BE2C (cell line): ENCODE measurements around the gene SYNGR2. TPM values are rescaled to one million over a fixed set of nuclear protein-coding genes. Genes with fewer than 3 reads are reported as not detected.

Source experiments
- DNase-seq: peaks from one replicate; pipeline ENCODE4 v3.0.0-alpha.2; 2020
- H3K27me3 ChIP-seq: fragments of 250-450 bp; sonication (Bioruptor Pico); 2 replicates; pipeline ENCODE4 v1.5.1; 2020; ENCODE audit warnings: mild to moderate bottlenecking
- H3K36me3 ChIP-seq: fragments of 250-450 bp; sonication (Bioruptor Pico); 2 replicates; pipeline ENCODE4 v1.5.1; 2020; ENCODE audit warnings: mild to moderate bottlenecking
- H3K4me1 ChIP-seq: fragments of 250-450 bp; sonication (Bioruptor Pico); 2 replicates; pipeline ENCODE4 v1.5.1; 2020
- H3K4me3 ChIP-seq: 2 replicates; pipeline ENCODE4 v1.5.1; 2011; ENCODE audit warnings: low read depth, low read length
- H3K9me3 ChIP-seq: fragments of 250-450 bp; sonication (Bioruptor Pico); 2 replicates; pipeline ENCODE4 v1.5.1; 2020
- CTCF ChIP-seq: IDR thresholded peaks from 2 replicates; pipeline ENCODE4 v1.5.1; 2012; ENCODE audit warnings: mild to moderate bottlenecking, low read depth, low read length
- polyA plus RNA-seq: library from polyadenylated mRNA; unstranded; fragments of >200 nt; gene quantifications from one replicate; pipeline ENCODE4 v1.2.1, GENCODE V29; 2012; ENCODE audit warnings: low read depth, missing spikeins; ENCODE audit not compliant: insufficient read length, insufficient read depth

Gene SYNGR2
- 76.9 TPM for polyA plus RNA-seq

GRCh38 chr17:78168242-78168902, at the start of gene SYNGR2:
TSS of gene SYNGR2 (plus strand) at chr17:78168581. CDS start at chr17:78168617, 36 bp downstream.
- peak; percentile 92 for DNase-seq
- Histone ChIP-seq H3K36me3 (no peaks in the 10 kb centered on the region), H3K4me1 (no peaks in the 10 kb centered on the region), H3K9me3 (no peaks in the 10 kb centered on the region), H3K4me3 (peak within 1 kb of the TSS; percentile 57), H3K27me3 (no peaks in the 10 kb centered on the region)
- no peak for TF ChIP-seq CTCF

- TF ChIP-seq CTCF, result no peak
- no peak for DNase-seq
- no peak overlapping the region for H3K4me3 ChIP-seq
- H3K27me3 ChIP-seq, result no peaks in the 10 kb centered on the region
- H3K4me1 ChIP-seq, result peaks cover 3% of the 10 kb centered on the region
- H3K9me3 ChIP-seq, result no peaks in the 10 kb centered on the region
- H3K36me3 ChIP-seq, result no peaks in the 10 kb centered on the region
These were observed 49.6 kb upstream of the SYNGR2 start for GRCh38 chr17:78118801-78119241.

GRCh38 chr17:78120537-78120936, 47.8 kb upstream of the SYNGR2 start:
- Histone ChIP-seq H3K27me3 (no peaks in the 10 kb centered on the region), H3K4me3 (no peak overlapping the region), H3K4me1 (peaks cover 13% of the 10 kb centered on the region), H3K36me3 (no peaks in the 10 kb centered on the region; the same call in 1 of the 2 replicates), H3K9me3 (no peaks in the 10 kb centered on the region)
- no peak for TF ChIP-seq CTCF
- DNase-seq, result no peak

- TF ChIP-seq CTCF, result no peak
- no peaks in the 10 kb centered on the region for H3K9me3 ChIP-seq
- no peak for DNase-seq
- no peak overlapping the region for H3K4me3 ChIP-seq
- no peaks in the 10 kb centered on the region; the same call in 1 of the 2 replicates for H3K36me3 ChIP-seq
- H3K4me1 ChIP-seq, result peaks cover 20% of the 10 kb centered on the region
- H3K27me3 ChIP-seq, result no peaks in the 10 kb centered on the region
These were observed 47.2 kb upstream of the SYNGR2 start for GRCh38 chr17:78120971-78121800.

- DNase-seq, result no peak
- no peaks in the 10 kb centered on the region for H3K9me3 ChIP-seq
- no peak overlapping the region for H3K4me3 ChIP-seq
- no peak for TF ChIP-seq CTCF
- H3K4me1 ChIP-seq, result peaks cover 26% of the 10 kb centered on the region
- no peaks in the 10 kb centered on the region; the same call in 1 of the 2 replicates for H3K36me3 ChIP-seq
- H3K27me3 ChIP-seq, result no peaks in the 10 kb centered on the region
These were observed 46.6 kb upstream of the SYNGR2 start for GRCh38 chr17:78121801-78122215.
